HT-29 (cell line): ENCODE measurements around the gene SLC25A1. TPM values are rescaled to one million over a fixed set of nuclear protein-coding genes. Genes with fewer than 3 reads are reported as not detected.

ENCODE experiments used
- DNase-seq: peaks from one replicate; pipeline ENCODE4 v3.0.0-alpha.2; 2015; ENCODE audit warnings: low spot score
- total RNA-seq: library from RNA; depleted of rRNA; stranded (reverse); fragments of >200 nt; shearing (Covaris generic); gene quantifications from 2 replicates; pipeline ENCODE4 v1.2.3, GENCODE V29; 2014

The SLC25A1 gene
- total RNA-seq, 1 experiment from 2014 or later, result 466 TPM

- no peak for DNase-seq
Observed at GRCh38 chr22:19139974-19140373, 38.6 kb downstream of the SLC25A1 start.

DNA sequence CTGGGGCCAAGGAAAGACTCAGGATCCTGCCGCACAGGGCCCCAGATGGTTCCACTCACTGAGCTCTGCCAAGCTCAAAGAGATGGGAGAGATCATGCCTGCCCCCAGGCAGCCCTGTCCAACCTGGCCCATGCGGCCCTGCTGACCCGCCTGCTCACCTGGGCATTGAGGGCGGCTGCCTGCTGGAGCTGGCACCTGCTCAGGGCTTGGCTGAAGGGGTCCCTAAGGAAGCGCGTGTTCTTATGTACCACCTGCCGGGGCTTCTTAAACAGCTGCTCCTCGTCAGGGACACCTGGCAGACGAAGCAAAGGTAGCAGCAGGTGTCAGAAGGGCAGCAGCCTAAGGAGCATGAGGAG, 39.6 kb downstream of the SLC25A1 start:
- DNase-seq, result no peak

GRCh38 chr22:19138217-19139000, 40.1 kb downstream of the SLC25A1 start:
- no peak for DNase-seq

DNA sequence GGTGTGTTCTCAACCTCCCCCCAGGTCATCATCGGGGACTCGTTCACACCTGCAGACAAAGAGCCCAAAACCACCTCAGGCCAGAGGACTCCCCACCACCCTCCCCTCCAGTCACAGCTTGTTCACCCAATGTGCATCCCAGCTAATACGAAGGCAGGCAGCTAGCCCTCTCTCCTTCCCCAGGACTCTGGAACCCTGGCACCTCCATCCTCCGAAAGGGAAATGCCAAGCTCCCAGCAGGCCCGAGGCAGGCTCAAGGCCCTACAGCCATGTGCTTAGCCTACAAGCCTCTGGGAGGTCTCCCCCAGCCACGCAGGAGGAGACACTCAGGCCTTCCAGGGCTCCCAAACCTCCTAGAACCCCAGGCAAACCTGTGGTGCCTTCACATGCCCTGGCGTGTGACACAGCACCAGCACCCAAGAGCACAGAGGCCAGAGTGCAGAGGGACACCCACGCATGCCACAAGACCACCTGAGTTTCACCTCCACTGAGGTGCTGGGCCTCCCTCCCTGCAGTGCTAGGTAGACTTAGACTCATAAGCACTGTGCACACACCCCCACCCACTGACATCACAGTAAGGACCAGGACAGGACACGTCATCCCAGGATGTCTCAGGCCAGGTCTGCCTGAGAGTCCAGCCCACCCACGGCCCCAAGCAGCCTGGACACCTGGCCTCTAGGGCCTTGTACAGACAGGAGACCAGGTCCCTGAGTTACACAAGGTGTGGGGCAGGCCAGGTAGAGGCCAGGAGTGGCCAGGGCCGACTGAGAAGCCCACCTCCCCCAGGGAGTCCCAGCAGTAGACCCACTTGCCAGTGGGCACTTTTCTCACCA, 40.9 kb downstream of the SLC25A1 start:
- DNase-seq, result no peak

DNA sequence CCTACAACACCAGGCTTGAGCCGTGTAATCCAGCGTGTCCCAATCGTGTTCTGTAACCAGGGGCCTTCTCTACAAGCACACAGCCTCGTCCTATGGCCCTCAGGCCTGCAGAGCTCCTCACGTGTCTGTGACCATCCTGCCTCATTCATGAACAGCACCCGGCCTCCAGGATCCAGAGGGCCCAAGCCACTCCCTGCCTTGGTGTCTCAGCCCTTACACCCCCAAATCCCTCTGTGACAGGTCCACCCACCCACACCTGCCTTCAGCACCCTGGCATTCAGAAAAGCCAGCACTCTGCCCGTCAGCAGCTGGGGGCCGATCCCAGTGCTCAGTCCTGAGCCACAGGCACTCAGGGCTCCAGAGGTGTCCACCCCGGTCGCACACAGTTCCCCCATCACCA, 41.6 kb downstream of the SLC25A1 start:
- DNase-seq, result no peak

DNA sequence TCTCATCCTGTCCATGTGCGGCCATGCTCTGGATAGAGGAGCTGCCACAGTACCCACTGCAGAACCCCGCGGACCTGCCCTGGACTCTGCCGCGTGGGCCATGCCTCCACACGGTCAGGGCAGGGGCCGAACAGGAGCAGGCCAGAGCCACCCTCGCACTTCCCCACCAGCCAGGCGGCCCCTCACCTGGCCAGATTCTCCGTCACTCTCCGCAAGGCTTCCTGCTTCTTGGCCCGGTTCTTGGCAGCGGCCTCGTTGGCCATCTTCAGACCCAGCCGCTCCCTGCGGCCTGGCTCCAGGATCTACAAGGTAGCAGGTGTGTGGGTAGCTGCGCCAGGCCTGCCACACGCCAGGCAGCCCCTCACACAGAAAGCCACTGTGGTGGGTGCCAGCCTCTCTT, 43.7 kb downstream of the SLC25A1 start:
- DNase-seq, result no peak

DNA sequence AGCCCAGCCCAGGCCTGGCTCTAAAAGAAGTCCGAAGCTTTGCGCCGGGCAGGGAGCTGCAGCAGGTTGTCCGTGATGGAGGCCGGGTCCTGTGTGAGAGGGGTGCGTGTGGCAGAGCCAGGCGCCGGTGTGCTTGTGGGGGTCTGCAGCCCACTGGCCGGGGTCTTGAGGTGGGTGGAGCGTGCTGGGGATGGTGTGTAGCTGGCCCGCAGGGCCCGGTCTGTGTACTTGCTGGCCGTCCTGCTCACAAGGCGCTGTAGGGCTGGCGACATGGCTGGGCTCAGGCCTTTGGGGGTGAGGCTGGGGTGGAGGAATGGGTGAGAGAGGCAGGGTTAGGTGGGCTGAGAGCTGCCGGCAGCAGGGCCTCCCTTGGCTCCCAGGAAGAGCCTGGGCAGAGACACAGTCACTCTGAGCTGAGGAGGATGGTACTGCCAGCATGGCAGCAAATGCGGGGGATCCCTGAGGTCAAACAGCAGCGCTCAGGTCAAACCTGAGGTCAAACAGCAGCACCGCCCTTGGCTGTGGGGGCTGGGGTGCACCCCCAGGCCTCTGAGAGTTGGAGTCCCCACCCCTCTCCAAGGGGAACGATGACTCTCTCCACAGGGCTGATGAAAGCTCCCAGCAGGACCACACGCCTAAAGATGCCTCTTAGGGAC, 44.2 kb downstream of the SLC25A1 start:
- no peak for DNase-seq

DNA sequence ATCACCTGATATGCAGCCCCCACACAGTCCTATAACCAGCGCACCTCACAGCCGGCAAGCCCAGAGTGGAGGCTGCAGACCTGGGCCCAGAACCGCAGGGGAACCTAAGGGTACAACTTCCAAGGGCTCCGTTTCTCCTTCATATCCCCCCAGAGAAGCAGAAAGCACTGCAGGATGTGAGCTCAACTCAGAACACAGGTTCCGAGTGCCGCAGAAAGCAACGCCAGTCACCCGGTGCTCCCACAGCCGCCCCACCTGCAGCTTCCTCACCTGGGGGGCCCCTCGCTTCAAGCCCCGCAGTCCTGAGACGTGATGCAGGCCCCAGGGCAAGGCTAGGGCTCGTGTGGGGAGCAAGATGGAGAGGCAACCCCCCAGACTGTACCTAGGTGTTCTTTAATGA, 45.0 kb downstream of the SLC25A1 start:
- DNase-seq, result no peak

DNA sequence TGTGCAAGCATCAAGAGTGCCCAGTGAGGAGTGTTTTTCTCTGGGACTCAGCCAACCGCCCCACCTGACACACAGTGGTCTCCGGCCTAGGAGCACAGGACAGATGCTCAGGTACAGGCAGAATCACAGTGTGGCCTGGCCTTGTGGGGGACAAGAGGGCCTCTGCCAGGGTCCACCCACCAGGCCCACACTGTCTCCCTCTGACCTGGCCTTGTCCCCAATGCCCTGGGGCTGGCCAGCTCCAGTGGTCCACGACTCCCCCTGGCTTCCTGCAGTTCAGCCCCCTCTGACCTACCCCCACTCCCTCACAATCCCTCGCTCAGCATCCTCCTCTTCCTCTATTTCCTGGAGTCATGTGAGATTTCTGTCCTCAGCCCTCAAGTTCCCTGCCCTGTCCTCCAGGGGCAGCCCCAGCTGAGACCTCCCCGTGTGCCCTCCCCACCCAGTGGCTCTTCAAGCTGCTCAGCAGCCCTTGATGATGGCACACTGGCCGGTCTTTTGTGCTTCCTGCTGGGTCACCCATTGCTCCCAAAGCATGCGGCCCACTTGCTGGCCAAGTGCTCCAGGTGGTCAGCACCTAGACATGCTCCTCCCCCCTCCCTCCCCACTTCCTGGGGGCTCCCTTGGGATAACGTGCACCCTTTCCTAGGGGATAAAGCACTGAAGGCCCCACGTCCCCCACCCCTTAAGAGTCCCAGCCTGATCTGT, 45.7 kb downstream of the SLC25A1 start:
- no peak for DNase-seq

GRCh38 chr22:19132153-19132552, 46.4 kb downstream of the SLC25A1 start:
- DNase-seq, result no peak

- DNase-seq, result no peak
Observed at GRCh38 chr22:19131685-19132015, 46.9 kb downstream of the SLC25A1 start.

- DNase-seq, result no peak
Observed at GRCh38 chr22:19130959-19131684, 47.4 kb downstream of the SLC25A1 start, which contains the start of gene TSSK2. TSSK2 (plus strand) TSS chr22:19131308; CDS start chr22:19131400, 92 bp downstream.

DNA sequence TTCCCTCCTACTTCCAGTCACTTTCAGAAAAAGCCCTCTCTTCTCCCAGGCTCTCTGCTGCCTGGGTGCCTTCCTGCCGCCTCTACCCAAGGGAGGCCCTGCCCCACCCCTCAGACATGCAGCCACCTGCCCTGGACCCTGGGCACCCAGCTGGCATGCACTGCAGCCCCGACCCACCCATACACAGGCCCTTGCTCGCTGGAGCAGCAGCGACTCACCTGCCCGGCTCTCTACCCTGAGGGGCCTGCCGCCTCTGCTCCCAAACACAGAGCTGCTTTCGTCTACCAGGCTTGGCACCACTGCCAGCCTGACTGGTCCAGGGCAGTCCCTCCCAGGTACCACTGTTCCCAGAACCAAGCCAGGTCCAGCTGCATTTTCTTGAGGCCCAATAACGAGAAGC, 48.7 kb downstream of the SLC25A1 start:
- no peak for DNase-seq

DNA sequence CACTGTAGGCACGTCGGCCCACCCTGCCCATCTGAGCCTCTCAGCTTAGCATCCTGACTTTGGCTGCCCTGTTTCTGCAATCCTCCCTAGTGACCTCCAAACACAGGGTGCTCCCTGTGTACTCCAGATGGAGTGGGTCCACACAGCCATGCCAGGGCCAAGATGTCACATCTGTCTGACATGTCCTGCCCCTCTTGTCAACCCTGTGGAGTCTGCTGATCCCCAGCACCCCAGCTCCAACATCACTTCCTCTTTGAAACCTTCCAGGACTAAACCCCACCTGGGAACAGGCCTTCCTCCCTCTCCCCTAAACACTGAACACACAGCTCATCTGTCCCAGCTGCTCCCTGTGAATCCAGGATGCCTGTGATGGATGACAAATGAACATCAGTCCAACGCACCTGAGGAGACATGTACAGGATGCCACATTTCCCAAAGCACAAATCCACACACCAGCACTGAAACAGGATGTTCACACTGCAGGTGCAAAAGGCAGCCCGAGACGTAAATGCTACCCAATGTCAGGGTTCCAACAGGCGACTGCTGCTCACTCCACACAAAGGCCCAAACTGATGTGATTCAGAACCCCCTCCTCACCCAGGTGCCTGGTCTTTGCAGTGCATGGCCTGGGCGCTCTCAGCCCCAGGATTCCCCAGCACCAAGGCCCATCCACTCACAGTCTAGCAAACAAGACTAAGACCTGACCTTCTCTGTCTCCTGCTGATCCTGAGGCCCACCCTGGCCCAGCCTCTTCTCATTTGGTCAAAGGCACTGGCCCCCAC, 49.4 kb downstream of the SLC25A1 start:
- no peak for DNase-seq

GRCh38 chr22:19128009-19128401, 50.5 kb downstream of the SLC25A1 start:
- no peak for DNase-seq

- no peak for DNase-seq
Observed at GRCh38 chr22:19127329-19128008, 51.1 kb downstream of the SLC25A1 start.

DNA sequence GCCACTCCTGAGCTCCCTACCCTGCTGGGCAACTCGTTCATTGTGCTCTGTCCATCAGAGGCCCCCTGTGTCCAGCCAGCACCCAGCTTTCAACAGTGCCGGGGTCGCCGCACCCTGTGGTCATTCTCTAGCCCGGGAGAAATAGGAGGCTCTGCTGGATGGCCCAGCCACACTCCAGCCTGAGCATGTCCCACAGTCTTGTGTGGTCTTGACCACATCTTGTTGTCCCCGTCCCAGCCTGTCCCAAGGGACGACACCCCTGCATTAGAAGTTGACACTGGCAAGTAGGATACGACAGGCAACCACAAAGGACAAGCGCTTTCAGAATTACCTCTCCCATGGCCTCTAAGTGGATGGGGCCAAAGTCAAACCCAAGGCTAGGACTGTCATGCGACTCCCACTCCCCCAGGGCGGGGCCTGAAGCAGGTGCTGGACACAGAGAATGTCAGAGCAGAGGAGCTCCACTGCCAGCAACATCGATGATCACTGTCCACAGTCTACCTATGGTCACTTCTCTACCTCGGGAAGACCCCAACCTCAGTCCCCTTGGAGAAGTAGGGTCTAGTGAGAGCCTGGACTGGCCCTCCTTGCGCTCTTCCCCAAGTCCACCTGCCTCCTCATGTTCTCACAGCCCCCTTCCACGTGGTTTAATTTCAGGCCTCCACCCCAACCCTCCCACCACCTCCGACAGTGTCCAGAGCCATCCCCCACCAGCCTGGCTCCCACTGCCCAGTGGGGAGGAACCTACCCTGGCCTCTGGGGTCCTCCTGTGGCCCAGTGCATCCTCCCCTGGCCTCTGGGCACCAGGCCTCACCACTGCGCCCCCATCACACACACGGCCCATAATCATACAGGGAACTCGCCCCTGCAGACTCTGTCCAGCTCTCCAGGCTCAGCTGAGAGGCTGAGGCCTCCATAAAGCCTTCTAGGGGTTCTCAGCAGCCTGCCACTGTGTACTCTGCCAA, 51.9 kb downstream of the SLC25A1 start:
- no peak for DNase-seq
